ENCODE data around the gene SPOCK1. TPM values are rescaled to one million over a fixed set of nuclear protein-coding genes. Genes with fewer than 3 reads are reported as not detected.

SPOCK1 gene
- total RNA-seq, 2 experiments from 2014 or later = not detected

DNA sequence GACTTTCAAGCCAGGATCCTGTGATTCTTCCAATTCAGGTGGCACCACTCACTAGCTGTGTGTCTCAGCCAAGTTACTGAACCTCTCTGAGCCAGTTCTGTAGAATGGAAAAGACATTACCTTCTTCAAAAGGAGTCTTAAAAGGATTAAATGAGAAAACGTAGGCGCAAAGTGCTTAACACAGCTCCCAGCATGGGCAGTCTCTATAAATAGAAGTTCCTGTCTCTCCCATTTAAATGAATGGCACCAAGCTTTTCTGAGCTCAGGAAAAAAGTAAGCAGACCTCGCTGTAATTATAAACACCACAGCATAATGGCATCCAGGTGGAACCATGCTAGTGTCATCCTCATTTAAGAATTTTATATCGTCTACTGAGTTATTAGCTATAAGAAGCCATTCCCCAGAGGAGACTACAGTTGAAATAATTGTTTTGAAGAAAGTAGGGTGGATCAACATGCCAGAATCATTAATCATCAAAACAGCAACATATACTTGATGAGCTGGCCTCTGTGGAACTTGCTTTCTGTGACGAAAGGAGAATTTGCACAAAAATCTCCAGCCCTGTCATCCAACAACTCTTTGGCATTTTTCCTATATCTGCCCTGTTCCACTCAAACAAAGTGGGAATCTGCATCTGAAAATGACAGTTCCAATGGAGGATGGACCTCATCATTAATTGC, 188.9 kb downstream of the SPOCK1 start:
- TF ChIP-seq, protein P1, sequence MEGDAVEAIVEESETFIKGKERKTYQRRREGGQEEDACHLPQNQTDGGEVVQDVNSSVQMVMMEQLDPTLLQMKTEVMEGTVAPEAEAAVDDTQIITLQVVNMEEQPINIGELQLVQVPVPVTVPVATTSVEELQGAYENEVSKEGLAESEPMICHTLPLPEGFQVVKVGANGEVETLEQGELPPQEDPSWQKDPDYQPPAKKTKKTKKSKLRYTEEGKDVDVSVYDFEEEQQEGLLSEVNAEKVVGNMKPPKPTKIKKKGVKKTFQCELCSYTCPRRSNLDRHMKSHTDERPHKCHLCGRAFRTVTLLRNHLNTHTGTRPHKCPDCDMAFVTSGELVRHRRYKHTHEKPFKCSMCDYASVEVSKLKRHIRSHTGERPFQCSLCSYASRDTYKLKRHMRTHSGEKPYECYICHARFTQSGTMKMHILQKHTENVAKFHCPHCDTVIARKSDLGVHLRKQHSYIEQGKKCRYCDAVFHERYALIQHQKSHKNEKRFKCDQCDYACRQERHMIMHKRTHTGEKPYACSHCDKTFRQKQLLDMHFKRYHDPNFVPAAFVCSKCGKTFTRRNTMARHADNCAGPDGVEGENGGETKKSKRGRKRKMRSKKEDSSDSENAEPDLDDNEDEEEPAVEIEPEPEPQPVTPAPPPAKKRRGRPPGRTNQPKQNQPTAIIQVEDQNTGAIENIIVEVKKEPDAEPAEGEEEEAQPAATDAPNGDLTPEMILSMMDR (IDR thresholded peaks at IDR 0.05) = no peak
- POLR2A ChIA-PET = interaction anchor here (0.6 to 0.9 kb wide), 2 partner anchors 17 to 21 kb away, joined by 3 read pairs; no protein-coding TSS in a partner anchor
- no peaks in the 10 kb centered on the region for H3K36me3 Mint-ChIP-seq (ENCODE audit: low read depth)
- no peak for DNase-seq
- CTCF ChIA-PET = interaction anchor here (1.1 to 1.5 kb wide), 2 partner anchors 10 to 12 kb away, joined by 4 to 7 read pairs; no protein-coding TSS in a partner anchor
- no peaks in the 10 kb centered on the region for H3K4me1 Mint-ChIP-seq (ENCODE audit: low read depth)
- intact Hi-C loops (cut with micrococcal nuclease) = no loop called here
- ATAC-seq = no peak
- no peaks in the 10 kb centered on the region for H3K9me3 Mint-ChIP-seq
- peaks cover 2% of the 10 kb centered on the region for H3K27me3 Mint-ChIP-seq
- no peak overlapping the region for H3K4me3 Mint-ChIP-seq
- no peak overlapping the region for H3K27ac Mint-ChIP-seq

- TF ChIP-seq, protein P1 (IDR thresholded peaks at IDR 0.05) = no peak
- DNase-seq (no peak), ATAC-seq (no peak)
- H3K36me3 Mint-ChIP-seq (ENCODE audit: low read depth) = no peaks in the 10 kb centered on the region
- no peaks in the 10 kb centered on the region for H3K4me1 Mint-ChIP-seq (ENCODE audit: low read depth)
- H3K27ac Mint-ChIP-seq = no peak overlapping the region
- peaks cover 2% of the 10 kb centered on the region for H3K27me3 Mint-ChIP-seq
- ChIA-PET POLR2A (no interaction called here), CTCF (interaction anchor here (1.6 kb wide), 1 partner anchor 11 kb away, joined by 3 read pairs; no protein-coding TSS in a partner anchor)
- intact Hi-C loops (cut with micrococcal nuclease) = no loop called here
- no peaks in the 10 kb centered on the region for H3K9me3 Mint-ChIP-seq
- no peak overlapping the region for H3K4me3 Mint-ChIP-seq
Observed at GRCh38 chr5:137309290-137309689, 189.8 kb downstream of the SPOCK1 start.

- ChIA-PET POLR2A (no interaction called here), CTCF (interaction anchor here (1.6 kb wide), 1 partner anchor 12 kb away, joined by 3 read pairs; no protein-coding TSS in a partner anchor)
- H3K27me3 Mint-ChIP-seq = peaks cover 2% of the 10 kb centered on the region
- H3K27ac Mint-ChIP-seq = no peak overlapping the region
- ATAC-seq (no peak), DNase-seq (no peak)
- no peak overlapping the region for H3K4me3 Mint-ChIP-seq
- H3K4me1 Mint-ChIP-seq (ENCODE audit: low read depth) = no peaks in the 10 kb centered on the region
- TF ChIP-seq, protein P1 (IDR thresholded peaks at IDR 0.05) = no peak
- H3K36me3 Mint-ChIP-seq (ENCODE audit: low read depth) = no peaks in the 10 kb centered on the region
- no peaks in the 10 kb centered on the region for H3K9me3 Mint-ChIP-seq
- intact Hi-C loops (cut with micrococcal nuclease) = no loop called here
Observed at GRCh38 chr5:137308311-137308710, 190.8 kb downstream of the SPOCK1 start.

DNA sequence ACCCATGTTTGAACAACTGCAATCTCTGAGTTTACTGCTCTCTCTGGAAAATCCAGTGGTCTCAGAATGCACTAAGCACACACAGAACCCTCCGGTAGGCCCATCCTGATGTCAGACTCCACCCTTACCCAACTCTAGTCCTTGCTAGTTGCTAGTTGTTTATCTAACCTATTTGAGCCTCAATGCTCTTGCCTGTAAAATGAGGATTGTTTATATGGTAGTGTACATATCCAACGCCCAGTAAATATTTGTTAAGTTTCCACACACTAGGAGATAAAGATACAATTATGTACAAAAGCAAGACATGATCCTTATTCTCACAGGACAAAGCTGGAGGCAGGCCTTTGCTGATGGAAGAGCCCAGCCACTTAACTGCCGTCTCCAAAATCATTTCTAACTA, 192.2 kb downstream of the SPOCK1 start:
- TF ChIP-seq, protein P1 (IDR thresholded peaks at IDR 0.05) = no peak
- no peaks in the 10 kb centered on the region for H3K9me3 Mint-ChIP-seq
- H3K4me3 Mint-ChIP-seq = no peak overlapping the region
- no peaks in the 10 kb centered on the region for H3K36me3 Mint-ChIP-seq (ENCODE audit: low read depth)
- ATAC-seq = no peak
- H3K27ac Mint-ChIP-seq = no peak overlapping the region
- intact Hi-C loops (cut with micrococcal nuclease) = no loop called here
- DNase-seq = no peak
- POLR2A ChIA-PET = no interaction called here
- H3K4me1 Mint-ChIP-seq (ENCODE audit: low read depth) = no peaks in the 10 kb centered on the region
- CTCF ChIA-PET = no interaction called here
- H3K27me3 Mint-ChIP-seq = peaks cover 2% of the 10 kb centered on the region

GRCh38 chr5:137305971-137306602, 193.0 kb downstream of the SPOCK1 start:
- H3K36me3 Mint-ChIP-seq (ENCODE audit: low read depth) = no peaks in the 10 kb centered on the region
- H3K4me1 Mint-ChIP-seq (ENCODE audit: low read depth) = no peaks in the 10 kb centered on the region
- no peaks in the 10 kb centered on the region for H3K9me3 Mint-ChIP-seq
- peaks cover 2% of the 10 kb centered on the region for H3K27me3 Mint-ChIP-seq
- intact Hi-C loops (cut with micrococcal nuclease) = no loop called here
- H3K27ac Mint-ChIP-seq = no peak overlapping the region
- TF ChIP-seq, protein P1 (IDR thresholded peaks at IDR 0.05) = no peak
- ChIA-PET CTCF (no interaction called here), POLR2A (no interaction called here)
- DNase-seq = no peak
- ATAC-seq = no peak
- H3K4me3 Mint-ChIP-seq = no peak overlapping the region
